Activated CD8-positive, alpha-beta memory T cell treated with anti-CD3 and anti-CD28 coated beads, Interleukin-2, amount 50 U/mL, for 1 hour (primary cell): Measurements from ENCODE around the gene EVC2.

Experiments
- DNase-seq: peaks from one replicate; pipeline ENCODE4 v3.0.0-alpha.2; 2020; ENCODE audit errors: extremely low read depth

EVC2 gene

DNA sequence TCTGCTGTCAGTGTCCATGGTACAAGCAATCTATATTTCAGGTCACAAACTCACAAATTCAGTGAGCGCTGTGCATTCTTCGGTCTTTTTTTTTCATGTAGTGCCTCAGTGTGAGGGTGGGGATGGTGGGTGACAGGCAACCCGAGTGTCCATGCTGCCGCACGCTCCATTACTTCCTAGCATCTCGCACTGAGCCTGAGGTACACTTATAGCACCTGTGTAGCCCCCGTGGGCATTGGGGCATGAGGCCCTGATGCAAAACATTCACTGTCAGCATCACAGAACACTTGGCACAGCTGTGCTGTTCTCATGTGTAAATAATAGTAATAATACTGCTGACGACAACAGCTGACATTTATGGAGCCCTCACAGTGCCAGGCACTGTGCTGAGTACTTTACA, 31.6 kb downstream of the EVC2 start:
- DNase-seq, result no peak

DNA sequence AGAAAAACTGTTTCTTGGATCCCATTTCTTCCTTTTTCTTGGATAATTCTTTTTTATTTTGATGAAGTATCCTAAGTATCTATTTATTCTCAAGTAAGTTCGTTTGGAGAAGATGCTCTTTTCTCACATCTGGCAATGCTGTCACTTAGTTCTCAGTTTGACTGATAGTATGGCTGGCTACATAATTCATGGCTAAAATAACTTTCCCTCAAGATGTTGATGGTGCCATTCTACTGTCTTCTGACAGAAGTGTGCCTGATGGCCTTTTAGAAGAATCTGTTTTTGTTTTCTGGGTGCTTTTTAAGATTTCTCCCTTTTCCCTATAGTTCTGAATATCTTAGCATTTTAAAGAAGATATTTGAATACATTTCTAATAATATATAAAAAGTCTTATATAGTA, 41.6 kb downstream of the EVC2 start:
- DNase-seq, result no peak

DNA sequence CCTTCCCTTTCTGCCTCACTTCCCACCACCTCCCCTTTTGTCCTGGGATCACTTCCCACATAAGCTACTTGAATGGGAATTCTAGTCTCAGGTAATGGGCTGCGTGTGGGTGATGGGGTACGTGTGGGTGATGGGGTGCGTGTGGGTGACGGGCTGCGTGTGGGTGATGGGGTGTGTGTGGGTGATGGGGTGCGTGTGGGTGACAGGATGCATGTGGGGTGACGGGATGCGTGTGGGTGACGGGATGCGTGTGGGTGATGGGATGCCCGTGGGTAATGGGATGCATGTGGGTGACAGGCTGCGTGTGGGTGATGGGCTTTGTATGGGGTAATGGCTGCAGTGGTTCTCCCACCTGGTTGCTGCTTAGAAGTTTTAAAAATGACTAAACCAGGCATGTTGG, 43.6 kb downstream of the EVC2 start:
- no peak for DNase-seq

DNA sequence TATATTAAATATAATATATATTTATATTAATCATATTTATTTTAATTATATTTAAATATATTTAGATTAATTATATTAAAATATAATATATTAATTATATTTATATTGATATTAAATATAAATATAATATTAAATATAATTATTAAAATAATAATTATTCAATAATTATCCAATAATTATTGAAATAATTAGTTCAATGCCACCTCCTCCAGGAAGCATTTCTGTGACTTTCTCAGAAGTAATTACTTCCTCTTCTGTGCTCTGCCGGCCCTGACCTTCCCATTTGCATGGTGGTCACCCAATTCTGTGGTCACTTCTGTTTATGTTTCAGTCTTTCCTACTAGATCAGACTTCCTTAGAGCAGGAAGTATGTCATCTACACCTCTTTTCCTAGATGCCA, 45.8 kb downstream of the EVC2 start:
- DNase-seq, result no peak

DNA sequence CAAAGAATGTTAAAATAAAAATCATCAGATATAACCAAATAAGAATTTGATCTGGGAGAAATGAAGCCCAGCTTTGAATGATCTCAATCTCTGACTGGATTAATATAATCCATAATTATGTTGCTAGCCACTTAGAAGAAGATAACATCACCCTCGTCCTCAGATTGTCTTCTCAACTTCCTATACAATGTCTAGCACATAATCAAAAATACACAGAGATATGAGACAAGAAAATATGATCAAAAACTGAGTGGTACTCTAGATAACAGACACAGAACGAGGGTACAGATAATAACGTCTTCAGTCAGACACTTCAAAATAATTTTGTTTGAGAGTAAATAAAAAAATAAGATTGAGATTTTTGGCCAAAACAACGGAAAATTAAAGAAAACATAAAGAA, 47.1 kb downstream of the EVC2 start:
- DNase-seq, result no peak

DNA sequence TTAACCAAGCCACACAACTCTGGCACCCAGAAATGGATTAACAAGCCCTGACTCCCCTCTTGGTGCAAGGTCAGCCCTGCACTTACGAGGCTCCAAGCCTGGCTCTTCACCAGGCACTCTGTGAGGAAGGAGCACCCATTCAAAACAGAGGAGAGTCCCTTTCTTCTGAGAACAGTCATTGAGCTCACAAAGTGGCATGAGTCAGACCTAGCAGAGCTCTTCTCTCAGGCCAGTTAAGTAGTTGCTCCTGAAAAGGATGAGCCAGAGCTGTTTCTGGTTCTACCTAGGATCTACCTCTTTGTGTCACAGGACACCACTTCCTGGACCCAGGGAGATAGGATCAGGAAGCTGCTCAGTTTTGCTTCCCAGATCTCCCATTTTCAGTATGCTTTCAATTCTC, 48.2 kb downstream of the EVC2 start:
- no peak for DNase-seq

DNA sequence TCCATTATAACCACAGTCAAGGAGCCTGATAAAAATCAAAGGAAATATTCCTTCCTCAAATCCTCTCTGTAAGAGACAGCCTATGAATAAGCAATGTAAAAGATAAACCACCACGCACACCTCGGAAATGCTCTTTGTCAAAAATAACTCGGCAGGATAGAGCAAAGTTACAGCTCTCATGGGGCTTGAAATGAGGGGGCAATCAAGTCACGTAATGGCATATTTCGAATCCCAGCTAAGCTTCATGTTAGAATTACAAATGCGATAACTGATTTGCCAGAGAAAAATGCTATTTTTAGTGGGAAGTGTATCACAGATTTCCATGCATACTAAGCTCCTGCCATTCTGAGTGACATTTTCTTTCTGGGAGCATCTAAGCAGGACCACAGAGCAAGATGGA, 49.4 kb downstream of the EVC2 start:
- DNase-seq, result no peak

DNA sequence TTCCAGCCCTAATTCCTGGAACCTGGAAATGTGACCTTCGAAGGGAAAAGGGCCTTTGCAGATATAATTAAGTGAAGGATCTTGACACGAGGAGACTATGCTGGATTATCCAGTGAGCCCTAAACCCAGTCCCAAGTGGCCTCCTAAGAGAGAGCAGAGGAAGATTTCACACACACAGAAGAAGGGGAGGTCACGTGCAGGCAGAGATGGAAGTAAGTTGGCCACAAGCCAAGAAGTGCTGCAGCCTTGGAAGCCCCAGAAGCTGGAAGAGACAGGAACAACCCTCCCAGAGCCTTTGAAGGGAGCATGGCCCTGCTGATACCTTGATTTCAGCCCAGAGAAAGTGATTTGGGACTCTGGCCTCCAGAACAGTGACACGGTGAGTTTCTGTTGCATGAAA, 51.9 kb downstream of the EVC2 start:
- DNase-seq, result no peak

DNA sequence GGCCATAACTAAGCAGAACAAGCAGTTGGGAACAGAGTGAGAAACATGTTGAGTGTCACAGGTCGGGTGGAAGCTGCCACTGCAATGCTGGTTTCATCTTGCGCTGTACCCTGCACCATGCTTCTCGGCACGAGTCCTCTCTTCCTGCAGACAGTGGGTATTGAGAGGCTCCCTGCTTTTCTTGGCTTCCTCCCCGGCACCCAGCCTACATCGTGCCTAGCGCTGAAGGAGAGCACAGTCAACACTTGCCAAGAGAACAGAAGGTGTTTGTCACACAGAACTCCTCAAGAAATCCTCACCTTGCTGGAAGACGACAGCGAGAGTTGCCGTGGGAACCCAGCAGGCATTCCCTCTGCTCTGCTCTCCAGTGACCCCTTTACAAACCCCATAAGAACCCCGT, 53.6 kb downstream of the EVC2 start:
- no peak for DNase-seq

DNA sequence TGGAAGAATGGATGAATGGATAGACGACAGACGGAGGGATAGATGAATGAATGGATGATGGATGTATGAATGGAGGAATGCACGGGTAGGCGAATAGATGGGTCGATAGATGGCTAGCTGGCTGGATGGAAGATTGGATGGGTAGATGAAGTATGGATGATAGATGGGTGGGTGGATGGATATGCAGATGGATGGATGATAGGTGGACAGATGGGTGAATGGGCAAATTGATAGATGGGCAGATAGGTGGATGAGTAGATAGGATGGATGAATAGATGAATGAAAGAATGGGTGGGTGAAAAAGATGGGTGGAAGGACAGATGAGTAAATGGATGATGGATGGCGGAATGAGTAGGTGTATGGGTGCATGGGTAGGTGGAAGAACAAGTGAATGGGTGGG, 57.3 kb downstream of the EVC2 start:
- DNase-seq, result no peak

DNA sequence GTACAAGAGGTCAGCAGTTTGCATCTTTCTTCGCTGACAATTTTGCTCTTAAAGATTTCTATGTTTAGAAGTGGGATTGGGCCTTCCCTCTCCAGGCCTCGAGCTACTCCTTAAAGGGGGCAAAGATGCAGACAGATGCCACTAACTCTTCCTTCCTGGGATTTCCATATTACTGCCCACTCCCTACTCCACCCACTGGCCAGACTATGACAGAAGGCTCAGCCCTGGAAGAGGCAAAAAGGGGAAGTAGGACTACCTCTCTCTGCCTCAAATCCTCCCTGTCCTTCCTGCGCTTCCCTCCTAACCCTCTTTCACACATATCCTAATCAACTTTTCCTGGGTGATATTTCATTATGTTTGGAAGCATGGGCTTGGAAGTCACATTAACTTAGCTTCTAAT, 58.3 kb downstream of the EVC2 start:
- DNase-seq, result no peak

DNA sequence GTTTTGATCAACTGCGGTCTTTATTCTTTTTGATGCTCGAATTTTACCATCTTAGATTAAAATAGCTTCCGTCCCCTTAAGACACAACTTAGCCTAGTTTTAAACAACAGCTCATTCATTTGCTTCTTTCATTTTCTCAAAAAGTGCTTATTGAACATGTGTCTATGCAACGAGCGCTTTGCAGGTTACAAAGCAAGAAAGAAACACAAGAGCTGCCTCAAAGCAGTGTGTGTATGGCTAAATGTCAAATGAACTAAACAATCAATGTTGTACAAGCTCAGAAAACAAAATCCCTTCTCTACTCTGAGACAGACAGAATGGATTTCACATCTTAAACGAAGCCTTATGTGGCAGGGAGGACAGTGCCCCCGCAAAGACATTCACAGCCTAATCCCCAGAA, 61.0 kb downstream of the EVC2 start:
- DNase-seq, result no peak

DNA sequence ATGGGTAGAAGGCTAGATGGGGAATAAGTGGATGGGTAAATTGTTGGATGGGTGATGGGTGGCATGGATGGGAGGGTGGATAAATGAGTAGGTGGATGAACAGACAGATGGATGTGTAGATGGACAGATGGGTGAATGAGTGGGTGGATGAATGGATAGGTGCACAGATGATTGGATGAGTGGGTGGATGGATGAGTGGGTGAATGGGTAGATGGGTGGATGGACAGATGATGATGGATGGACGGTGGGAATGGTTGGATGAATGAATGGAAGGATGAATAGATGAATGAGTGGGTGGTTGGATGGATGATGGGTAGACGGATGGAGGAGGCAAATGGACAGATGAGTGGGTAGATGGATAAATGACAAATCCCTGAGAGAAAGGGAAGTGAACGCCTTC, 68.3 kb downstream of the EVC2 start:
- no peak for DNase-seq

DNA sequence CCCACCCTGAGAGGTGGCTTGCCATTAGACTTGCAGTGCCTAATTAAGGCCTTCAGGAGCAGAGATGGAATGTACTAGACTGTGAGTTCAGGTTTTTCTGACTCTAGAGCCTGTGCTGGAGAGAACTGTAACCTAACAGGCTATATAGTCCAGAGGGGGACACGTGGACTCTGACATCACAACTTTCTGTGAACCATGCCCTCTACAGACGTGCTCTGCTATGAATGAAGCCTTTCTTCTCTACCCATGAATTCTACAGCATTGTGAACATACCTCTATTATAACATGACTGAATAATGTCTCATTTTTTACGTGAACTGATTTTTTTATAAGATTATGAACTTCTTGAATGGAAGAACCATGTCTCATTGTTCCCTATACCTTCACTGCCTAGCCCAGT, 68.8 kb downstream of the EVC2 start:
- no peak for DNase-seq

DNA sequence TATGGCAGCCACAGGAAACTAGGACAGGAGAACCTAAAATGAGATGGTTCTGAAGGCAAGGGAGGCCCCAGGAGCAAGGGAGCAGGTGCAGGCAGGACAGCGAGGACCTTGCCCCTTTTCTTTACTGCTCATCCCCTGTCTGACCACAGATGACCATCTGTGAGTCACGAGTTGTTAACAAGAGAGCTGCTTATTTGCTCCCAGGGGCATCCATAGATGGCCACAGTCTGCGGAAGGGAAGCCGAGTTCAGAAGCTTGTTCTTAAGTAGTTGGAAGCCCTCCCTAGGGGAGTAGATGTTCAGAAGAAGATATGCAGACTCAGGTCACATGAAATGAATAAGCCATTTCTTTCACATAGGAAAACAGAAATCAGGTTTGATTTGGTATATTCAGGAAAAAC, 69.4 kb downstream of the EVC2 start:
- DNase-seq, result no peak

DNA sequence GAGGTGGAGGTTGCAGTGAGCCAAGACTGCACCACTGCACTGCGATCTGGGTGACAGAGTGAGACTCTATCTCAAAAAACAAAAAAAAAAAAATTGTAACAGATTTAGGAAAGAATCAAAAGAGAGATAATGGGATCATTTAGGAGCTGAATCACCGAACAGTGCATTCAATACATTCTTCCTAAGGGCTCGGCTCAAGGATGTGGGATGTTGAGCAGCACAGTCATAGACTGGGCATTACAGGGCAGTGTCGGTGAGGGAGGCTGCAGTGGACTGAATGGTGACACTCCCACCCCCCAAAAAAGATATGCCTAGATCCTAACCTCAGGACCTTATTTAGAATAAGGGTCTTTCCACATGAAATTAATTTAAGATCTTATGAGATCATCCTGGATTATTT, 70.0 kb downstream of the EVC2 start:
- DNase-seq, result no peak

DNA sequence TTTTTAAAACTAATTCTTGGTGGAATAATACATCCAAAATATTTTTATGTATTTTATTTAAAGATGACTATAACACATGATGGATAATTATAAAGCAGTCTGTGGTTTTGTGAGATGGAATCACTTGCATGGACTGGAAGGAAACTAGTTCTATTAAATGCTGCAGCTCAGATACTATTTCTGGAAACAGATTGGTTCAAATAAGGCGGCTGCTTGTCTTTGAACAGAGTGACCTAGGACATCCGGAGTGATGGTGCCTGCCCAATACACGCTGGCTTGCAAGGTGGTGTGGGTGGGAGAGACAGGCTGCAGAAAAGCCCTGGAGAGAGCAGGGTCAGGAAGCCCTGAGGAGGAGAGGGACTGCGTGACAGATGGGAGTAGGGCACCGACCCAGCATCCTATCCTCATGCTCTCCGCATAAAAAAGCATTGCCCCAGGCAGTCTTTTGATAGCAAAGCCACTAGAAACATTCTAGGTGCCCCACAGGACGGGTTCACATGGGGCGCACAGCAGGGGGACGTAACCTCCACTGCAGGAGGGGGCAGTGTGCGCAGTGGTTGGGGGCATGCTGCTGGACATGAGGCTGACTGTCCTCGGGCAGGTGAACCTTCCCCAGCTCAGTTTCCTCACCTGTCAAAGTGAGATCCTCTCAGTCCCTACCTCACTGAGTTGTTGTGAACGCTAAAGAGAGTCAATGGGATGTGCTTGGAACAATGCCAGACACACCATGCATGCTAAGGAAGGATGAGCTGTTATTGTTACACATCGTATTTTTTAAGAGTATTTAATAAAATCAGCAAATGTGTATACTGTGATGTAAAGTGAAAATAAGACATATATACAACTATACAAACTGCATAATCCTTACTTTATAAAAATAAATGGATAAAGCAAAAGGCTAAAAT, 71.3 kb downstream of the EVC2 start:
- DNase-seq, result no peak

DNA sequence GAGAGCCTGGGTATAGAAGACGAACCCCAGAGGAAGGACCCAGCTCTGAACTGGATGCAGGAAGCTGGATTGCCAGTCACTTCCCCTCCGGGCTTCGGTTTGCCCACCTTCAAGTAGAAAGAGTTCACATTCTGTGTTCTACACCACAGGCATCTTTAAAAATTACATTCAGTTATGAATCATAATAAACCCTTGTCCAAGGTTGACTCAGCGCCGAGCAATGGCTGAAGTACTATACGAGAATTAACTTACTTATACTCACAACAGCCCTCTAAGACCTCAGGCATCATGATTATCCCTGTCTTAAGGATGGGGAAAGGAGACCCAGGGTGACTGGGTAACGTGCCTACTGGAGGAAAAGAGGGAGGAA, 72.5 kb downstream of the EVC2 start:
- DNase-seq, result no peak

DNA sequence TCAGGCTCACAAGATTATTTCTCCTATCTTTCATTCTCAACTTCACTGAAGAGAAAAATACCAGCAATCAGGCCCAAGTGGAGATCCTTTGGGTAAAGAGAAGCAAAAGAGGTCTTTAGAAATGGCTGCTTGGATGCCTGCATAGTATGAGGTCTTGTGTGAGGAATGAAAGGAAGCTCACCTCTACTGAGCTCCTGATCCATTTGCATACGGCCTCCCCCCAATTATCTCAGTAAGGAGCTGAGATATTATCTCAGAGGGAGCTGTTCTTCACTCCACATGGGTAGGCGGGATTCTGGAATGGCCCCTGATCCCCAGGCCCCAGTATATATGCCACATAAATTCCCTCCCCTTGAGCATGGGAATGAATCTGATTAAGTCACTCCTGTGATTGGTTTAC, 75.8 kb downstream of the EVC2 start:
- no peak for DNase-seq

DNA sequence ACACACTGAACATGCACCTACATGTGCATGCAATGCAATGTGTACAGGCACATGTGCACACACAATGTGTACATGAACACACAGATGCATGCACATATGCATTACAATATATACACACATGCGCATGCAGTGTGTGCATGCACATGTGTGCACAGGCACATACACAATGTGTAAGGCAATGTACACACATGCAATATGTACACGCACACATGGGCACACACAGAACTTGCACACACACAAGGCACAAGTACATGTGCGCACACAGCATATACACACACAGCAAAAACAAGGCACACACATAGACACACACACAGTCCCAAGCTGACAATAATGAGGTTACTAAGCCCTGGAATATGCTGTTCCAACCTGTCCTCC, 76.3 kb downstream of the EVC2 start:
- no peak for DNase-seq

DNA sequence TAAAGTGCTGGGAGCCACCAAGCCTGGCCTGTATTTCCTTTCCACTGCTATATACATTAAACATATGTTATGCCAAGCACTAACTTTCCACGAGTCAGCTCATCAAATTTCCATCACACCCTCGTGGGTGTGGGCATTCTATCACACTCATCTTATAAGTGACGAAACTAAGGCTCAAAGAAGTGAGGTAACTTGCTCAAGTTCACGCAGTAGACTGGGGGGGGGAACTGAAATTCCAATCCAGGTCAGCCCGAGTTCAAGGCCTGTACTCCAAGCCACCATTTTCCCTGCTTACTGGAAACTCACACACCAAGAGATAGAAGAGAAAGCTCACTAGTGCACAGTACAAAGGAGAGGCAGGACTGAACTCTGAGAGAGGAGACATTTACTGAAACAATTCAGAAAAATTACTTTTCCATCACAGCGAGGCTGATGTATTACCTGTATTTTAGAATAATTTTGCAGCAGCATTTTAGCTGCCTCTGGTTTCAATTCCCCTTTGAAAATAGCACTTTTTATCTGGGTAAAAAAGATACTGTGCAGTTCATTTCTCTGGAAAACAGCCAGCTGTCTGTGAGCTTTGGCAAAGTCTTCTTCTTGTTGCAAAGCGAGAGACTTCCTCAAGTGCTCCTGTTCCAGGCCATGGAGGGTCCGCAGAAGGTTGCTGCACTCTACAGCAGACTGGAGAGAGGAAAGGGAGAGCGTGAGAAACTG, 76.8 kb downstream of the EVC2 start:
- no peak for DNase-seq

DNA sequence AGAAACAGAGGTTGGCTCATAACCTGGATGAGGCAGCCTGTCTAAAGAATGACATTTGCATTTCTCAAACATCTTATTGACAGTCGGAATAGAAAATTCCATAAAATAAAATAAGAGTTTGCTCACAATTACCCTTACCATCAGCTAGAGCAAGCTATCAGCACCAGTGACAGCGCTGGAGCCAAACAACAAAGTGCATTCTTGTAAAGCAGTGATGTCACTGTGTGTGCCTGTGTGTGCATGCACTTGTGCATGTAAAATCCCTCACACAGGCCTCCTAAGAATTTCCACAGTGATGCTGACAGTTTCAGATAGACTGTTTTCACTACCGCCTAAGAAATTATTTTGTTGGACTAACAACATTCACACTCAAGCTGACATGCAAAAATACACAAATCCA, 77.6 kb downstream of the EVC2 start:
- DNase-seq, result no peak

DNA sequence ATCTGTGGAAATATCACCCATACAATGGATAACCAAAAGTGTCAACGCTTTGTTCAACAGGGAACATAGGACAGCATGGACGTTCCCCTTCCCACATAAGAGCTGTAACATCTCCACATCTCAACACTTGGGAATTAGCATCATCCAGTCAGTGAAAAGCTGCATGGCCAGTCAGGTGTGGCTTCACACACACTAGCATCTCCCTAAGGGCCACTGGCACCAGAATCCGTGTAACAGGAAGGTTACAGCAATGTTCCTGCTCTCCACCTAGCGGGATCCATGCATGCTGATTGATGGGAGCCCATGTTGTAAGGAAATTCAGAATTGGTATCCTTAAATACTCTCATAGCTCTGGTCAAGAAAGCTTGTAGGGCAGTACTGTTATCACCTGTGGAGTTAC, 78.8 kb downstream of the EVC2 start:
- DNase-seq, result no peak

DNA sequence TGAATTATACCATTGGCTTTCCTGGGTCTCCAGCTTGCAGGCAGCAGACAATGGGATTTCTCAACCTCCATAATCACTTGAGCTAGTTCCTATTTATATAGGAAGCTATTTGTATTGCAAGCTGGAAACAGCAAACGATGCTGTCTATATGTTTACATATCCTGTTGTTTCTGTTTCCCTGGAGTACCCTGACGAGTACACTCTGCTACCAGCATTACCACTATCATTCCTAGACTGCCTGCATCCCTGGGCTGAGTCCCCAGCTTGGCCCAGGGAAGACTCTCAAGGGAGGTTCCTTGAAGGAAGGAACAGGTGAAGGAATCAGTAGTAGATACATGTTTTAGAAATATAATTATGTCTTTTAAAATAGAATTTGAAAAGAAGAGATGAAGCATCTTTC, 81.4 kb downstream of the EVC2 start:
- no peak for DNase-seq
